ENCODE measurements around the gene GET4.

Gene GET4

GRCh38 chr7:877312-878232 is 1.2 kb downstream of the GET4 start (continued):
- TF ChIP-seq ZSCAN18 (tag by site-specific recombination; IDR thresholded peaks at IDR 0.05) = no peak
- TF ChIP-seq ZIC2 (tag by site-specific recombination; IDR thresholded peaks at IDR 0.05) = no peak
- TF ChIP-seq SCRT2 (tag by site-specific recombination; IDR thresholded peaks at IDR 0.05) = peak; percentile 48; the same call in 1 of the 2 replicates
- TF ChIP-seq, protein P1, sequence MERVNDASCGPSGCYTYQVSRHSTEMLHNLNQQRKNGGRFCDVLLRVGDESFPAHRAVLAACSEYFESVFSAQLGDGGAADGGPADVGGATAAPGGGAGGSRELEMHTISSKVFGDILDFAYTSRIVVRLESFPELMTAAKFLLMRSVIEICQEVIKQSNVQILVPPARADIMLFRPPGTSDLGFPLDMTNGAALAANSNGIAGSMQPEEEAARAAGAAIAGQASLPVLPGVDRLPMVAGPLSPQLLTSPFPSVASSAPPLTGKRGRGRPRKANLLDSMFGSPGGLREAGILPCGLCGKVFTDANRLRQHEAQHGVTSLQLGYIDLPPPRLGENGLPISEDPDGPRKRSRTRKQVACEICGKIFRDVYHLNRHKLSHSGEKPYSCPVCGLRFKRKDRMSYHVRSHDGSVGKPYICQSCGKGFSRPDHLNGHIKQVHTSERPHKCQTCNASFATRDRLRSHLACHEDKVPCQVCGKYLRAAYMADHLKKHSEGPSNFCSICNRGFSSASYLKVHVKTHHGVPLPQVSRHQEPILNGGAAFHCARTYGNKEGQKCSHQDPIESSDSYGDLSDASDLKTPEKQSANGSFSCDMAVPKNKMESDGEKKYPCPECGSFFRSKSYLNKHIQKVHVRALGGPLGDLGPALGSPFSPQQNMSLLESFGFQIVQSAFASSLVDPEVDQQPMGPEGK (tag by site-specific recombination; IDR thresholded peaks at IDR 0.05) = peak; percentile 7; the same call in 1 of the 2 replicates
- no peak for TF ChIP-seq MZF1 (tag by site-specific recombination; IDR thresholded peaks at IDR 0.05; ENCODE audit: borderline replicate concordance)
- no peak for TF ChIP-seq ZNF140 (tag by site-specific recombination; IDR thresholded peaks at IDR 0.05)
- peak; percentile 4; the same call in 1 of the 2 replicates for TF ChIP-seq ZNF639 (tag by site-specific recombination; IDR thresholded peaks at IDR 0.05)
- TF ChIP-seq ZNF843 (tag by site-specific recombination; IDR thresholded peaks at IDR 0.05) = no peak; the same call in 1 of the 2 replicates
- no peak for TF ChIP-seq ZNF768 (tag by site-specific recombination; IDR thresholded peaks at IDR 0.05)
- no peak for TF ChIP-seq ZNF530 (tag by site-specific recombination; IDR thresholded peaks at IDR 0.05; ENCODE audit: low read depth)
- no peak for TF ChIP-seq ZNF600 (tag by site-specific recombination; IDR thresholded peaks at IDR 0.05)
- no peak for TF ChIP-seq ZNF677 (tag by site-specific recombination; IDR thresholded peaks at IDR 0.05)
- no peak for TF ChIP-seq ZNF518A (tag by site-specific recombination; conservative IDR thresholded peaks at IDR 0.05; ENCODE audit: low read depth)
- TF ChIP-seq ELK4 (IDR thresholded peaks at IDR 0.05; ENCODE audit: borderline replicate concordance, low read depth, low read length) = no peak
- TF ChIP-seq MYNN (tag by site-specific recombination; IDR thresholded peaks at IDR 0.05; ENCODE audit: borderline replicate concordance) = no peak
- no peak for TF ChIP-seq ZNF488 (tag by site-specific recombination; IDR thresholded peaks at IDR 0.05)
- TF ChIP-seq, protein P2, sequence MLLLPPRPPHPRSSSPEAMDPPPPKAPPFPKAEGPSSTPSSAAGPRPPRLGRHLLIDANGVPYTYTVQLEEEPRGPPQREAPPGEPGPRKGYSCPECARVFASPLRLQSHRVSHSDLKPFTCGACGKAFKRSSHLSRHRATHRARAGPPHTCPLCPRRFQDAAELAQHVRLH (tag by site-specific recombination; IDR thresholded peaks at IDR 0.05) = no peak
- no peak for TF ChIP-seq ZBTB20 (tag by site-specific recombination; IDR thresholded peaks at IDR 0.05)
- TF ChIP-seq ZFP37 (tag by site-specific recombination; IDR thresholded peaks at IDR 0.05) = no peak
- no peak for TF ChIP-seq ZBTB17 (tag by site-specific recombination; IDR thresholded peaks at IDR 0.05)
- no peak for TF ChIP-seq ZNF24 (tag by site-specific recombination; IDR thresholded peaks at IDR 0.05)
- TF ChIP-seq ZNF670 (tag by site-specific recombination; IDR thresholded peaks at IDR 0.05; ENCODE audit: low read depth) = no peak
- TF ChIP-seq SCRT1 (tag by site-specific recombination; IDR thresholded peaks at IDR 0.05; ENCODE audit: borderline replicate concordance) = no peak
- TF ChIP-seq ZNF10 (tag by site-specific recombination; IDR thresholded peaks at IDR 0.05) = no peak
- TF ChIP-seq GLI2 (tag by site-specific recombination; IDR thresholded peaks at IDR 0.05; ENCODE audit: borderline replicate concordance, low read depth) = no peak
- TF ChIP-seq EGR2 (tag by site-specific recombination; IDR thresholded peaks at IDR 0.05; ENCODE audit: low read depth) = no peak
- TF ChIP-seq ZFHX2 (tag by site-specific recombination; conservative IDR thresholded peaks at IDR 0.05) = no peak
